PC-9 (cell line): Measurements from ENCODE around the gene TMEM63C.

ENCODE experiments used
- CTCF ChIP-seq: fragments of 200-600 bp; sonication (generic); conservative IDR thresholded peaks from 2 replicates; pipeline ENCODE4 v1.6.1; 2017; ENCODE audit warnings: mixed run types, antibody characterized with exemption, mild to moderate bottlenecking, moderate library complexity
- EZH2 ChIP-seq: fragments of 200-600 bp; sonication (generic); IDR thresholded peaks from 2 replicates; pipeline ENCODE4 v1.8.0; 2017; ENCODE audit warnings: antibody characterized with exemption, low read depth

- TF ChIP-seq CTCF (no peak), EZH2 (no peak)
These were observed 94.0 kb downstream of the TMEM63C start for GRCh38 chr14:77275601-77276017.
